ENCODE measurements around the gene CST6.

The CST6 gene, protein sequence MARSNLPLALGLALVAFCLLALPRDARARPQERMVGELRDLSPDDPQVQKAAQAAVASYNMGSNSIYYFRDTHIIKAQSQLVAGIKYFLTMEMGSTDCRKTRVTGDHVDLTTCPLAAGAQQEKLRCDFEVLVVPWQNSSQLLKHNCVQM

GRCh38 chr11:66011785-66012303, at the start of gene CST6:
Gene CST6, plus strand, starts transcription at chr11:66012008. Its CDS starts 37 bp downstream, at chr11:66012045.
- no peak for DNase-seq (ENCODE audit: low read depth in 3 of 3)

GRCh38 chr11:65962141-65962564, 49.7 kb upstream of the CST6 start:
- DNase-seq (ENCODE audit: low read depth in 3 of 3) = no peak

- DNase-seq (ENCODE audit: low read depth in 3 of 3) = no peak
Observed at GRCh38 chr11:65964906-65965305, 46.9 kb upstream of the CST6 start.

GRCh38 chr11:65965986-65966762, 45.6 kb upstream of the CST6 start:
- no peak for DNase-seq (ENCODE audit: low read depth in 3 of 3)

GRCh38 chr11:65967329-65967934, 44.4 kb upstream of the CST6 start:
- DNase-seq (ENCODE audit: low read depth in 3 of 3) = no peak

GRCh38 chr11:65968600-65969482, 43.0 kb upstream of the CST6 start:
- DNase-seq (ENCODE audit: low read depth in 3 of 3) = no peak

- DNase-seq (ENCODE audit: low read depth in 3 of 3) = no peak
Observed at GRCh38 chr11:65972116-65972515, 39.7 kb upstream of the CST6 start.

- no peak for DNase-seq (ENCODE audit: low read depth in 3 of 3)
Observed at GRCh38 chr11:65973439-65974110, 38.2 kb upstream of the CST6 start.

- no peak for DNase-seq (ENCODE audit: low read depth in 3 of 3)
Observed at GRCh38 chr11:65975771-65976170, 36.0 kb upstream of the CST6 start.

- DNase-seq (ENCODE audit: low read depth in 3 of 3) = no peak
Observed at GRCh38 chr11:65976216-65977176, 35.3 kb upstream of the CST6 start.

- no peak for DNase-seq (ENCODE audit: low read depth in 3 of 3)
Observed at GRCh38 chr11:65977621-65978390, 34.0 kb upstream of the CST6 start.

DNA sequence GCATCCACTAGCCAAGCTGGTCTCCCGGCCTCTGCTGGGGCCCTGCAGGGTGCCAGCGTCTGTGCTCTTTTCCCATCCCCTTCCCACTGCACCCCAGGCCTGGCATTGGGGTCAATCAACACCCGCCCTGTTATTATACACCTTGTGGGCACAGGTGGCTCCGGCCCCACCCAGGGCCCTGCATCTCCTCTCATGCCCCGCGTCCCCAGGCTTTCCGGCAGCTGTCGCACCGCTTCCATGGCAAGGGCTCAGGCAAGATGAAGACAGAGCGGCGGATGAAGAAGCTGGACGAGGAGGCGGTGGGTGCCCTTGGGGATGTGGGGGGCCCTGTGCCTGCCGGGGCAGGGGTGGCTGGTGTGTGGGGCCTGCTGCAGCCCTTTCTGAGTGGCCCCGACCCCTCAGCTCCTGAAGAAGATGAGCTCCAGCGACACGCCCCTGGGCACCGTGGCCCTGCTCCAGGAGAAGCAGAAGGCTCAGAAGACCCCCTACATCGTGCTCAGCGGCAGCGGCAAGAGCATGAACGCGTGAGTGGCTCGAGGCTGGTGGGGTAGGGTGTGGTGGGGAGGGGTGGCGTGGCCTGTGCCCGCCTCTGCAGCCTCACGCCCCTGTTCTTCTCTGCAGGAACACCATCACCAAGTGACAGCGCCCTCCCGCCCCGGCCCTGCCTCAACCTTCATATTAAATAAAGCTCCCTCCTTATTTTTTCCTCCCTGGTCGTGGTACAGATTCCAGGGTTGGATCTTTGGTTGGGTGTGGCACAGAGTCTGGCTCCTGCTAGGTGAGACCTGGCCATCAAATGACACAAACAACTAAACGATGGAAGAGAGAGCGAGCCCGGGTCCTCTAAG, 33.2 kb upstream of the CST6 start:
- no peak for DNase-seq (ENCODE audit: low read depth in 3 of 3)

DNA sequence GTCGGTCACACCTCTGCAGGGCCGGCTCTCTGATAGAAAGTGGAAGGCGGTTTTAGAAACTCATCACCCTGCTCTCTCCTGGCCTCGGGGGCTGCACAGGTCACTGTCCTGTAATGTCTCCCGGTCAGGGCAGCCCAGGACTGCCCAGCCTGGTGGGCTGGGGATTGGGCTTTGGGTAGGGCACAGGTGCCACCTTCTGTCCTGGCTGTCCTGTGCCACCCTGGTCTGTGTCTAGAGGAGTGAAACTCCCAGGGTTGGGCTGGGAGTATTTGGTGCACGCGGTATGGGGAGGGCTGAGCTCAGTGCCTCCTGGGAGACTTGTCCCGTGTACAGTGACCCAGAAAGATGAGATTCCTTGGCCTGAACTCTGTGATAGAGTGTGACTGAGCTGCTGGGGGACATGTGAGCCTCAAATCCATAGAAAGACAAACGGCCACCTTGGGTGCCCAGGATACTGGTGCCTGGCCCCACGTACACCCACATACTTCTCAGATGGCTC, 32.5 kb upstream of the CST6 start:
- no peak for DNase-seq (ENCODE audit: low read depth in 3 of 3)

GRCh38 chr11:65981101-65981740, 30.6 kb upstream of the CST6 start:
- DNase-seq (ENCODE audit: low read depth in 3 of 3) = no peak

GRCh38 chr11:65981972-65982823, 29.6 kb upstream of the CST6 start:
- DNase-seq (ENCODE audit: low read depth in 3 of 3) = no peak

DNA sequence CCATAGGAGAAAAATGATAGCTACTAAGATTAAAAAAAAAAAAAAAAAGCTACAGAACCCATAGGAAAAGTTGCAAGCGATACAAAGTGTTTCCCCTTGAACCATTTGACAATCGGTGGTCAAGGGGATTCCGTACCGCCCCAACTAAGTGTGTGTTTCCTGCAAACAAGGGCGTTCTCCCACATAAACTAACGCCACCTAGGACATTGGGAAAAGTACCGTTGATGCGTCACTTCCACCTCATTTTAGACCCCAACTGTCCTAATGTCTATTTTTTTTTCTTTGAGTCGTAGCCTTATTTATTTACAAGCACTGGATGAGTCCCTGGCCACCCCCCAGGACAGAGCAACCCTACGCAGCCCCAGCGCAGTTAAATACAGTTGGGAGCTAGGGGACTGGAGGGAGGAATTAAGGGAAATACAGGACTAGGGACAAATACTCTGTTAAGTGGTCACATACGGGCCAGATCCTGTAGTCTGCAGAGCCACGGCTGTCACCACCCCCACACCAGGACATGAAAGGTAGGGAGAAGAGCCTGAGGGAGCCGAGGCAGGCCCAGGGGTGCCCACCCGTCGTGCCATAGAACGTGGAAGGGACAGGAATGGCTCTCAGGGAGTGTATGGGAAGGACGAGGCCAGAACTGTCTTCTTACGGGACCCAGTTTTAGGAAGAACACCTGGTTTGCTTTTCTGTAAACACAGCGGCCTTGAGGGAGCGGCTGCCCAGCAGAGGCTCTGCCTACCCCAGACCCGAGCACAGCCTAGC, 28.8 kb upstream of the CST6 start:
- no peak for DNase-seq (ENCODE audit: low read depth in 3 of 3)
